Measurements from ENCODE around the gene SIRPA. TPM values are rescaled to one million over a fixed set of nuclear protein-coding genes. Genes with fewer than 3 reads are reported as not detected.

SIRPA gene
- total and polyA plus RNA-seq, 3 donors from 2014 or later: 18.4 to 25.7 (median 21.0) TPM

DNA sequence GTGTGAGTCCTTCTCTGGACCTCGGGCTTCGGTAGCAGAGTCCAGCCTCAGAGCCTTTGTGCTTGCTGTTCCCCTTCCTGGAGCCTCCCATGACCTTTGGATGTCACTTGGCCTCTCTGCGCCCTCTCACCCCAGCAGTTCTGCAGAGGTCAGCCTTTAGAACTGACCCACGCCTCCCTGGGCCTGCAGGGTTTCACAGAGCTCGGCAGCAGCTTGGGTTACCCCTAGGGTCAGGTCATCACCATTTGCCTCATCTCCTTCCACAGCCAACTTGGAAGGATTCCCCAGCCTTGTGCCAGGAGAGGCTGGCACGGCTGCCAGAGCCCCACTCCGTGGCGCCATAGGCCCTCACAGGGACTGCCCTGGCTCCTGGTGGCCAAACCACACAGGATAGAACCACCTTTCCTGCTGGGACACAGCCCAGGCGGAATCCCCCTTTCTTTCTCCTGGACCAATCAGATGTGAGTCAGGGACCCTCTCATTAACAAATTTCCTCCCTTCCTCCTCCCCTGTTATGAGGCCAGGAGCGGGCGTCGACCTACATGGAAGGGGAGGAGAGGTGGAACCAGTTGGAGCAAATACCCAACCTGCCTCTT is 13.9 kb upstream of the SIRPA start:
- Histone ChIP-seq H3K4me1 (no peaks in the 10 kb centered on the region), H3K4me3 (no peak overlapping the region), H3K27ac (no peak overlapping the region), H3K9me3 (no peaks in the 10 kb centered on the region), H3K27me3 (no peaks in the 10 kb centered on the region), H3K36me3 (ENCODE audit: low read depth, missing control alignments) (no peaks in the 10 kb centered on the region)
- 60 to 68% methylated on average over 11 to 12 of the region's 12 CpGs for WGBS, 2 donors
- intact Hi-C loops (cut with DNase I; ENCODE audit: low total_unique reads): no loop called here
- DNase-seq: no peak
- TF ChIP-seq POLR2A (IDR thresholded peaks at IDR 0.05): no peak
- no peak for TF ChIP-seq CTCF (IDR thresholded peaks at IDR 0.05)

GRCh38 chr20:1882026-1882425 is 13.2 kb upstream of the SIRPA start:
- Histone ChIP-seq H3K4me3 (no peak overlapping the region), H3K4me1 (no peaks in the 10 kb centered on the region), H3K9me3 (no peaks in the 10 kb centered on the region), H3K36me3 (ENCODE audit: low read depth, missing control alignments) (no peaks in the 10 kb centered on the region), H3K27ac (no peak overlapping the region), H3K27me3 (no peaks in the 10 kb centered on the region)
- intact Hi-C loops (cut with DNase I; ENCODE audit: low total_unique reads): no loop called here
- TF ChIP-seq CTCF (IDR thresholded peaks at IDR 0.05) (no peak), POLR2A (IDR thresholded peaks at IDR 0.05) (no peak)
- WGBS, 2 donors: 87 to 90% methylated on average over 8 of the region's 8 CpGs
- DNase-seq: no peak

DNA sequence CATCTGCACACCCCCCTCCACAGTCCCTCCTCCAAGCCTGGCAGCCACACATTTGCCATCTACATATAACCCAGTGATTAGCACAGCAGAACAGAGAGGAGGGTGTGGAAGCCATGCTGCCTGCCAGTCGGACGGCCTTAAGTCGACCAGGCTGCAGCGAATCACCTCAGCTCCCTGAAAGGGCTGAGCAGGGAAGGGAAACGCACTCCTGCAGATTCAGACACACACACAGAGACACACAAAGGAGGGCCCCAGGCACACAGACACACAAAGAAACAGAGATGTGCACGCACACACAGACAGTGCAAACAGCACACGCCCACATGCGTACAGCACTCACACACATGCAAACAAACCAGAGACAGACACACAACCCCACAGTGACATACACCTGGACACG is 11.2 kb upstream of the SIRPA start:
- Histone ChIP-seq H3K4me1 (no peaks in the 10 kb centered on the region), H3K27ac (no peak overlapping the region), H3K27me3 (no peaks in the 10 kb centered on the region), H3K4me3 (no peak overlapping the region), H3K9me3 (no peaks in the 10 kb centered on the region), H3K36me3 (ENCODE audit: low read depth, missing control alignments) (no peaks in the 10 kb centered on the region)
- TF ChIP-seq CTCF (IDR thresholded peaks at IDR 0.05) (no peak), POLR2A (IDR thresholded peaks at IDR 0.05) (no peak)
- intact Hi-C loops (cut with DNase I; ENCODE audit: low total_unique reads): no loop called here
- WGBS, 2 donors: 57 to 70% methylated on average over 3 to 9 of the region's 9 CpGs
- DNase-seq: no peak

GRCh38 chr20:1885254-1885653 is 10.0 kb upstream of the SIRPA start:
- H3K4me1 ChIP-seq: no peaks in the 10 kb centered on the region
- intact Hi-C loops (cut with DNase I; ENCODE audit: low total_unique reads): no loop called here
- no peaks in the 10 kb centered on the region for H3K27me3 ChIP-seq
- no peaks in the 10 kb centered on the region for H3K36me3 ChIP-seq (ENCODE audit: low read depth, missing control alignments)
- no peak overlapping the region for H3K4me3 ChIP-seq
- no peaks in the 10 kb centered on the region for H3K9me3 ChIP-seq
- DNase-seq: no peak
- WGBS, 2 donors: 82 to 94% methylated on average over 4 of the region's 4 CpGs
- no peak for TF ChIP-seq CTCF (IDR thresholded peaks at IDR 0.05)
- TF ChIP-seq POLR2A (IDR thresholded peaks at IDR 0.05): no peak
- no peak overlapping the region for H3K27ac ChIP-seq
